HFFc6 (cell line): ENCODE measurements around the gene DYNC1I2. TPM values are rescaled to one million over a fixed set of nuclear protein-coding genes. Genes with fewer than 3 reads are reported as not detected.

ENCODE experiments used
- DNase-seq: peaks from one replicate; pipeline ENCODE4 v3.0.0-alpha.2; 2018
- H3K27ac Mint-ChIP-seq: 2 replicates; pipeline ENCODE4 v1.8.0; 2020; ENCODE audit warnings: mild to moderate bottlenecking, mixed read lengths
- H3K27me3 Mint-ChIP-seq: 2 replicates; pipeline ENCODE4 v1.8.0; 2021; ENCODE audit warnings: mild to moderate bottlenecking, moderate library complexity, mixed read lengths; ENCODE audit not compliant: insufficient read depth
- H3K36me3 Mint-ChIP-seq: 2 replicates; pipeline ENCODE4 v1.8.0; 2021; ENCODE audit warnings: low read depth, mixed read lengths
- H3K4me1 Mint-ChIP-seq: 2 replicates; pipeline ENCODE4 v1.8.0; 2020; ENCODE audit warnings: low read depth, mixed read lengths
- H3K4me3 Mint-ChIP-seq: 2 replicates; pipeline ENCODE4 v1.8.0; 2020; ENCODE audit warnings: mild to moderate bottlenecking, moderate library complexity, mixed read lengths
- H3K9me3 Mint-ChIP-seq: 2 replicates; pipeline ENCODE4 v1.8.0; 2020; ENCODE audit warnings: mild to moderate bottlenecking, mixed read lengths
- total RNA-seq, 6 experiments: library from RNA; stranded (reverse); fragmentation: NEBNext Ultra II Directional; extraction: Animal tissue kit (Norgen Biotek cat#: 25700); gene quantifications; 2 replicates in 1 of 6; 3 replicates in 5 of 6; pipeline ENCODE4 v1.2.3, GENCODE V29; 2021
- TF ChIP-seq, protein P1 (sequence below): fragments of 200-600 bp; sonication (generic); IDR thresholded peaks from 2 replicates; pipeline ENCODE4 v1.5.0; 2021; ENCODE audit warnings: antibody characterized with exemption, mild to moderate bottlenecking

Gene DYNC1I2
- total RNA-seq, 6 experiments from 2014 or later = 98.1 to 111 (median 105) TPM

DNA sequence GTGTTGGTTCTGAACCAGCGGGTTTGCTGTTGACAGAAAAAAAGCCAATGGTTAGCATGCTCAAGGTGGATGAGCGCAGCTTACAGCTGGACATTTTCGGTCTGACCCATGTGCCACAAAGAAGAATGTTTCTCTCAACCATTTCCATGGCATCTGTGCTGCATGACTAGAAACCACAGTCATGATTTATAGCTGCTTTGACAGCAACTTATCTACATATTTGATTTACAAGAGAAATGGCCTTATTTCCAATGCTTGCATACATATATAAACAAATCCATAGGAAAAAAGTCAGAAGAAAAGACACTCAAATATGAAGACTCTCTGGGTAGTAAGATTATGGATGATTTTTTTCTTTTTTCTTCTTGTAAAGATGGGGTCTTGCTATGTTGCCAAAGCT is 98.2 kb downstream of the DYNC1I2 start:
- Mint-ChIP-seq H3K27me3 (no peaks in the 10 kb centered on the region), H3K4me1 (no peaks in the 10 kb centered on the region), H3K36me3 (peaks cover 26% of the 10 kb centered on the region), H3K27ac (no peak overlapping the region), H3K4me3 (no peak overlapping the region), H3K9me3 (no peaks in the 10 kb centered on the region)
- no peak for DNase-seq
- TF ChIP-seq, protein P1, sequence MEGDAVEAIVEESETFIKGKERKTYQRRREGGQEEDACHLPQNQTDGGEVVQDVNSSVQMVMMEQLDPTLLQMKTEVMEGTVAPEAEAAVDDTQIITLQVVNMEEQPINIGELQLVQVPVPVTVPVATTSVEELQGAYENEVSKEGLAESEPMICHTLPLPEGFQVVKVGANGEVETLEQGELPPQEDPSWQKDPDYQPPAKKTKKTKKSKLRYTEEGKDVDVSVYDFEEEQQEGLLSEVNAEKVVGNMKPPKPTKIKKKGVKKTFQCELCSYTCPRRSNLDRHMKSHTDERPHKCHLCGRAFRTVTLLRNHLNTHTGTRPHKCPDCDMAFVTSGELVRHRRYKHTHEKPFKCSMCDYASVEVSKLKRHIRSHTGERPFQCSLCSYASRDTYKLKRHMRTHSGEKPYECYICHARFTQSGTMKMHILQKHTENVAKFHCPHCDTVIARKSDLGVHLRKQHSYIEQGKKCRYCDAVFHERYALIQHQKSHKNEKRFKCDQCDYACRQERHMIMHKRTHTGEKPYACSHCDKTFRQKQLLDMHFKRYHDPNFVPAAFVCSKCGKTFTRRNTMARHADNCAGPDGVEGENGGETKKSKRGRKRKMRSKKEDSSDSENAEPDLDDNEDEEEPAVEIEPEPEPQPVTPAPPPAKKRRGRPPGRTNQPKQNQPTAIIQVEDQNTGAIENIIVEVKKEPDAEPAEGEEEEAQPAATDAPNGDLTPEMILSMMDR = no peak

DNA sequence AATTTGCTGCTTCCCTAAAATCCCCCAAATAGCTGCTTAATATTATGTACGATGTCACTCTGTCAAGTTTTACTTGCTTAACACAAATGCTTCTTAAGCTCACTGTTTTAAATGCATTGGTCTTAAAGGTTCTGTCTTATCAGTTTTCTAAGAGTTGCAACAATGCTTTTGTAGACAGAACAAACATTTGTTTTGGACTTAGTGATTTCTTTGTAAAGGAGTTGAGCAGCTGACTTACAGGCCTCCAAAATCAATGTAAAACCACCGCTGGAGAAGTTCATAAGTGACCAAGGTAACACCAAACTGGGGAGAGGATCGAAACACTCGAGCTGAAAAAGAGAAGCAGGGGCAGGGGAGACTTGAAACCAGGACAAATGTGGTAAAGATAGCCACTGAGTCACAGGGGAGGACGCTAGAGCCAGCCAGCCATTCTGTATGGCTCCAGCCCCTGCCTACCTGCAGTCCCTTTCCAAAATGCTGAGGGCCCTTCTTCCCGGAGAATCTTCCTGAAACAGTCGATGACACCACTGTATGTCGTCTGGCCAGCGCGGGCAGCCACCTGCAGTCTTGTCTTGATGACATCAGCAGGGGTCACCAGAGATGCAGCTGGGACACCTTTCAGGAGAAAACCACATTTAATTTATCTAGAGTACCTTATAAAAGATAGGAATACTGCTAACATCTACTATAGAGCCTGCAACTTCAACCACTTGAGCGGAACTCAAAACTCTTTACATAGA is 100.2 kb downstream of the DYNC1I2 start:
- H3K4me3 Mint-ChIP-seq = no peak overlapping the region
- H3K27ac Mint-ChIP-seq = no peak overlapping the region
- H3K9me3 Mint-ChIP-seq = no peaks in the 10 kb centered on the region
- H3K27me3 Mint-ChIP-seq = no peaks in the 10 kb centered on the region
- peaks cover 27% of the 10 kb centered on the region for H3K36me3 Mint-ChIP-seq
- H3K4me1 Mint-ChIP-seq = no peaks in the 10 kb centered on the region
- TF ChIP-seq, protein P1 = no peak
- no peak for DNase-seq

DNA sequence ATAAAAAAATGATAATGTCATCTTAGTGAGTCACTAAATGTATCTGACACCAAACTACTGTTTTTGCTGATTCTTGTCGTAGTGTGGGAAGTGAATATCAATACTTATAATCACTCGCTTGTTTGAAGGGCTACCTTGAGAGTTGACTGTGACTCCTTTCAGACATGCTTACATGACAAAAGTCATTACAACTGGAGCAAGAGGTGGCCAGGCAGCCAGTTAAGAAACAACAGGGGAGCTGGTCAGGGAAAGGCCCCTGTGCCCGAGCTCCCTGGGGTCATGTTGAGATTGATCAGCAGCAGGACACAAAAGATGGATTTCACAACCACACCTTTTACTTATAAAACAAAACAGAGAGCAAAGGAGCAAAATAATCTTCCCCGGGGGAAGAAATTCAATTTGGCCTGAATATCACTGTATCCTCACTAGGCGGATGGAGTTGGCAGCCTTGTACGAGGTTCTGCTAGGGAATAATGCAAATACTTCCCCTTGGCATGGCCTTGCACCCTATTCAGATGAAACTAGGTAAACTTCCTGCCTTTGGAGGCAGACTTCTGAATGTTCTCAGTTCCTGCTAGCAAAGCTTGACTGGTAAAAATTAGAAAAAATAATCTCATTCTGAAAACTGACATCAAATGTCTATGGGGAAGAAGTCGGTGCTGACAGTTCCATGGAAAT is 101.2 kb downstream of the DYNC1I2 start:
- Mint-ChIP-seq H3K9me3 (no peaks in the 10 kb centered on the region), H3K4me1 (no peaks in the 10 kb centered on the region)

DNA sequence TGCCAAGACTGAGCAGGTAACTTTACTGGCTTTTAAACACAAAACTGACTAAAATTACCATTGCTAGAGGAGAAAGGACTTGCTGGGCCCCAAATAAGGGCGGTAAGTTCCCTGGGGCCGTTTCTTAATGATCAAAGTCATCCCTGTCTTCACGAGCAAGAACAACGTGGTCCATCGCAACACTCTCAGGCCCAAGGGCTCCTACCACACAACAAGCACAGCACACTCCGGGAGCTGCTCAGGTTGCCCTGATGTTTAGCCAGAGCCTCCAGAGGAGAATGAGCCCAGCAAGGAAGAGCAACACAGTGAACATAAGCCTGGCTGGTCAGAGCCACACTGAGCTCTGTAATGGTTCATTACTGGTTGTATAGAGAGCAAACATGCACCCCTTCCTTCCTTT is 102.7 kb downstream of the DYNC1I2 start:
- DNase-seq = no peak
- no peaks in the 10 kb centered on the region for H3K27me3 Mint-ChIP-seq
- H3K27ac Mint-ChIP-seq = no peak overlapping the region
- peaks cover 19% of the 10 kb centered on the region for H3K36me3 Mint-ChIP-seq
- H3K4me1 Mint-ChIP-seq = no peaks in the 10 kb centered on the region
- TF ChIP-seq, protein P1 = no peak
- H3K9me3 Mint-ChIP-seq = no peaks in the 10 kb centered on the region
- H3K4me3 Mint-ChIP-seq = no peak overlapping the region

More for the DNA sequence above, 101.2 kb downstream of the DYNC1I2 start:
- TF ChIP-seq, protein P1 = no peak
- no peak overlapping the region for H3K4me3 Mint-ChIP-seq
- no peak for DNase-seq
- H3K27me3 Mint-ChIP-seq = no peaks in the 10 kb centered on the region
- no peak overlapping the region for H3K27ac Mint-ChIP-seq
- H3K36me3 Mint-ChIP-seq = peaks cover 19% of the 10 kb centered on the region

DNA sequence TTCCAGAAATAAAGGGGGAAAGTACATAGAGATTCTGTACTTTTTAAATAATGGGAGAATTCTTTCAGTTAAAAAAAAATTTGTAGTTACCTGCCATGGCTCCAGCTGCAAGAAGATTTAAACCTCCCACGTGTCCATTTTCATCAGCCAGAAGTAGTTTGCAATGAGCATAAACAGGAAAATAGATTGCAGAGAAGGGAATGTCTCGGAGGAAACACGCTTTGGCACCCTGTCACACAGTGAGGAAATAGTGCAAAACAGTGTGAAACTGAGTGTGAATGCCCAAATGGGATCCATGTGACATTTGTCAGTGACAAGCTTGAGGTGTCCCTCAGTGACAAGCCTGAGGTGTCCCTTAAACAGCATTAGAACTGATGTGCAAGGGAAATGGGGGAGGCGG is 104.1 kb downstream of the DYNC1I2 start:
- Mint-ChIP-seq H3K36me3 (peaks cover 13% of the 10 kb centered on the region; the same call in 1 of the 2 replicates), H3K4me3 (no peak overlapping the region), H3K27me3 (no peaks in the 10 kb centered on the region), H3K27ac (no peak overlapping the region), H3K4me1 (no peaks in the 10 kb centered on the region), H3K9me3 (no peaks in the 10 kb centered on the region)
- TF ChIP-seq, protein P1 = no peak
- no peak for DNase-seq
